GM18907 (cell line): ENCODE measurements around the gene RASAL3.
"Not testable (repeated sequence)": the region's sequence is repeated elsewhere in the genome, so short reads cannot be mapped to it uniquely, and the experiment has no call there.

Source experiments
- ATAC-seq: cut with Tn5 transposase; IDR thresholded peaks from one replicate; pipeline ENCODE4 v1.9.1; 2021; ENCODE audit warnings: mild to moderate bottlenecking, moderate library complexity; ENCODE audit not compliant: unreplicated experiment

Gene RASAL3

GRCh38 chr19:15421721-15422260 lies 42.6 kb downstream of the RASAL3 start:
- ATAC-seq = no peak

GRCh38 chr19:15421136-15421695 lies 43.1 kb downstream of the RASAL3 start:
- no peak for ATAC-seq

GRCh38 chr19:15419413-15420025 lies 44.8 kb downstream of the RASAL3 start:
- no peak for ATAC-seq

GRCh38 chr19:15418579-15419412 lies 45.5 kb downstream of the RASAL3 start, which contains the start of gene AKAP8L:
AKAP8L (minus strand) TSS chr19:15418988; CDS start chr19:15418923, 65 bp downstream.
- peak; percentile 90 for ATAC-seq

GRCh38 chr19:15418231-15418578 lies 46.1 kb downstream of the RASAL3 start:
- no peak for ATAC-seq

GRCh38 chr19:15417699-15418098 lies 46.6 kb downstream of the RASAL3 start:
- no peak for ATAC-seq

- no peak for ATAC-seq
These were observed 51.5 kb downstream of the RASAL3 start for GRCh38 chr19:15412832-15413231.

GRCh38 chr19:15411351-15411750 lies 53.0 kb downstream of the RASAL3 start:
- not testable (repeated sequence) for ATAC-seq

- ATAC-seq = no peak
These were observed 59.5 kb downstream of the RASAL3 start for GRCh38 chr19:15404780-15405211.

- no peak for ATAC-seq
These were observed 60.1 kb downstream of the RASAL3 start for GRCh38 chr19:15404097-15404779.

- ATAC-seq = no peak
These were observed 61.2 kb downstream of the RASAL3 start for GRCh38 chr19:15403151-15403531.

GRCh38 chr19:15402411-15403150 lies 61.8 kb downstream of the RASAL3 start:
- ATAC-seq = no peak
